ENCODE results near the gene KNOP1.
A peak's percentile ranks its signal among the peaks of the same experiment; 100 is the strongest.

KNOP1 gene

DNA sequence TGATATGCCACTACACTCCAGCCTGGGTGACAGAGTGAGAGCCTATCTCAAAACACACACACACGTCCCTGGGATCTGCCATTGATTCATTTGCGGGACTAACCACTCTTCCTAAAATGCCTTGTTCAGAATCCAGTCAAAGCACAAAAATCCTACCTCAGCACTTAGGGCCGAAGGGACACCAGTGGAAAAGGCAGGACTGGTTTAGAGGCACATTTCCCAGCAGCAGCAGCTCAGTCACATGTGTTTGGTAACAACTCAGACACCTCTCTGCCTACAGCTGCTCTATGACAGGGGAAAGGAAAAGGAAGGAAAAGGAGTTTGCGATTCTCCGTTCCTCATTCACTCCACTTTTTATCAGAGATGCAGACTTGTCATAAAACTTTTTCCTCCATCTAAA, 12.2 kb downstream of the KNOP1 start:
- Mint-ChIP-seq H3K9me3 (no peaks in the 10 kb centered on the region), H3K27me3 (no peaks in the 10 kb centered on the region), H3K27ac (no peak overlapping the region), H3K4me1 (no peaks in the 10 kb centered on the region), H3K4me3 (no peak overlapping the region), H3K36me3 (peaks cover 47% of the 10 kb centered on the region)
- no peak for DNase-seq
- CTCF ChIA-PET: interaction anchor here (0.7 kb wide), 2 partner anchors 16 to 196 kb away, joined by 3 read pairs; no protein-coding TSS in a partner anchor

DNA sequence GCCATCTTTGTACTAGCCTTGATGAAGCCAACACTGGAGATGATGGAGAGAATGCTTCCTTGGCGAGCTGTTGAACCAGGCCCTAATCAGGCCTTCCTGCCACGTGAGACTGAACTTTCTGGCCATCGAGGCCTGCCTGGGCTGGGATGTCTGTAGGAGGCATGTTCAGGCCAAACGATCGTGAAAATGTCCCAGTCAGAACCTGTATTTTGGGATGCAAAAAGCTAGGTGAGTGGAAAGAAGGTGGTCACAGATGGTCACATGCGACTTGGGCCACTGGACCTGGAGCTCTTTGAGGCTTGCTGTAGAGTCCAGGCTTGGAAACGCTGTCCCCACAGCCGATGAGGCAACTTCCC, 12.9 kb downstream of the KNOP1 start:
- no peaks in the 10 kb centered on the region for H3K27me3 Mint-ChIP-seq
- H3K9me3 Mint-ChIP-seq: no peaks in the 10 kb centered on the region
- H3K4me1 Mint-ChIP-seq: no peaks in the 10 kb centered on the region
- DNase-seq: no peak
- no peak overlapping the region for H3K4me3 Mint-ChIP-seq
- H3K36me3 Mint-ChIP-seq: peaks cover 53% of the 10 kb centered on the region
- no peak overlapping the region for H3K27ac Mint-ChIP-seq
- CTCF ChIA-PET: no interaction called here

DNA sequence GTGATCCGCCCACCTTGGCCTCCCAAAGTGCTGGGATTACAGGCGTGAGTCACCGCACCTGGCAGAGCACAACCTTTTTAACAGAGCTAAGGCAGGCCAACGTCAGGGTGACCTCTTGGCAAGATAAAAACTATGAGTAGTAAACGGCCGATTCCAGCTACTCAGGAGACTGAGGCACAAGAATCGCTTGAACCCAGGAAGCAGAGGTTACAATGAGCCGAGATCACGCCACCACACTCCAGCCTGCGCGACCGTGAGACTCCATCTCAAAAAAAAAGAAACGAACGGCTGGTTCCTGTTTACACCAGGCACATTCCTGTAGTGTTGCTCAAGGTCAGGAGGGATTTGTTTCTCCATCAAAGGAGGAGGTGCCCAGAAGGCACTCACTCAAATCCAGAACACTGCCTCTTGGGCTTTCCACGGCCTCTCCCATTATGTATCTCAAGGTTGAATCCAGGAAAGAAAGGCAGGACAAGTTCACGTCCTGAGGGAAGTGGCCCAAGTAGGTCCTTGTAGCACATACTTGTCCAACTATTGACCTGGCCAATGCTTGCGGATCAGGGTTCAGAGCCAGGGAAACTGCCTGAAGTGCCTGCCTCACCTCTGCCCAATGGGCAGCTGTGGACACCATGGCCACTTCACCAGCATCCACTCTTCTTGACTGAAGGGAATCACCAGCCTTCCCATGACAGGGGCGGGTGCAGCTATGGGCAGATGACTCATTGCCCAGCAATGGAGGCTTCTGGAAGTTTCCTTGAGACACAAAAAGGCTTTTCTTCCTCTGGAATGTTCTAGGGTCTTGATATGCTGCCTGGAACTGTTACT, 13.5 kb downstream of the KNOP1 start:
- no peak for DNase-seq
- no peak overlapping the region for H3K4me3 Mint-ChIP-seq
- no peaks in the 10 kb centered on the region for H3K27me3 Mint-ChIP-seq
- H3K9me3 Mint-ChIP-seq: no peaks in the 10 kb centered on the region
- H3K36me3 Mint-ChIP-seq: peaks cover 52% of the 10 kb centered on the region
- CTCF ChIA-PET: no interaction called here
- H3K27ac Mint-ChIP-seq: no peak overlapping the region
- H3K4me1 Mint-ChIP-seq: no peaks in the 10 kb centered on the region

DNA sequence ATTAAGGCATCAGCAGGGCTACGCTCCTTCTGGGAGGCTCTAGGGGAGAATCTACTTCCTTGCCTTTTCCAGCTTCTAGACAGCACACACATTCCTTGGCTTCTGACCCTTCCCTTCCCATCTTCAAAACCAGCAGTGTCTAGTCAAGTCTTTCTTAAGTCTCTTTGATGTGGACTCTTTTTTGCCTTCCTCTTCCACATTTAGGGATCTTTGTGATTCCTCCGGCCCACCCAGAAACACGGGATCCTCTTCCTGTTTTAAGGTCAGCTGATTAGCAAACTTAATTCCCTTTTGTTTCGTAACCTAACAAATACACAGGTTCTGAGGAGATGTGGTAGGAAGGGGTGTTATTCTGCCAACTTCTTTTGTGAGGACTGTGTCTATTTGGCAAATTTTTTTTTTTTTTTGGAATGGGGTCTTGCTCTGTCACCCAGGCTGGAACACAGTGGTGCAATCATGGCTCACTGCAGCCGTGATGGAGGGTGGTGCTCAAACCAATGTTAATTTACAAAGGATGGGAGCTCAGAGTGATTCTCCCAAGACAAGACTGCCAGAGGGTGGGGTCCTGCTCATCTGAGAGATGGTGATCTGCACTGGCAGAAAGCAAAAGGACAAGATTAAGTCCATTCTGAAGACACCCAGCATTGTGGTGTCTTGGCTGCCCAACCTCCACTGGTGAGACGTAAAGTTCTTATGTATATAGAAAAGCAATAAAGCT, 14.7 kb downstream of the KNOP1 start:
- Mint-ChIP-seq H3K9me3 (no peaks in the 10 kb centered on the region), H3K36me3 (peaks cover 54% of the 10 kb centered on the region), H3K27ac (peak overlapping the region; percentile 11), H3K4me3 (no peak overlapping the region), H3K27me3 (no peaks in the 10 kb centered on the region), H3K4me1 (peaks cover 8% of the 10 kb centered on the region)
- DNase-seq: no peak
- CTCF ChIA-PET: interaction anchor here (1.0 kb wide), 1 partner anchor 670 kb away, joined by 3 read pairs; no protein-coding TSS in a partner anchor

DNA sequence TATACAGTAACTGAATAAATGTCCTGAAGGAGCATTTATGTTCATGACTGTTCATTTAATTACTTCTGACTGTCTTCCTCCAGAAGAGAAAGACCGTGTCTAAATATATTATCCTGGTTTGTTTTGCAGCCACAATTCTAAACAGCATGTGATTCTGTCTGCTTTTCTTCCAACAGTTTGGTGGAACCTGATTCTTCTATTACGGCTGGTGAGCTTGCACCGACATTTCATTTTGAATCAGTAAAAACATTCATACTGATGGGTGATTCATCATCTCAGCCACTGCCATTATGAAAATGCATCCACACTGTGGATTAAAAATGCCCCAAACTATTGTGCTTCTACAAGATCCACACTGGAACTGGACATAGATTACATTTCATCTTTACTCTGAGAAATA, 16.9 kb downstream of the KNOP1 start:
- DNase-seq: no peak
- Mint-ChIP-seq H3K27me3 (no peaks in the 10 kb centered on the region), H3K27ac (no peak overlapping the region), H3K4me3 (no peak overlapping the region), H3K36me3 (peaks cover 63% of the 10 kb centered on the region), H3K9me3 (no peaks in the 10 kb centered on the region), H3K4me1 (peaks cover 30% of the 10 kb centered on the region)
- CTCF ChIA-PET: no interaction called here

DNA sequence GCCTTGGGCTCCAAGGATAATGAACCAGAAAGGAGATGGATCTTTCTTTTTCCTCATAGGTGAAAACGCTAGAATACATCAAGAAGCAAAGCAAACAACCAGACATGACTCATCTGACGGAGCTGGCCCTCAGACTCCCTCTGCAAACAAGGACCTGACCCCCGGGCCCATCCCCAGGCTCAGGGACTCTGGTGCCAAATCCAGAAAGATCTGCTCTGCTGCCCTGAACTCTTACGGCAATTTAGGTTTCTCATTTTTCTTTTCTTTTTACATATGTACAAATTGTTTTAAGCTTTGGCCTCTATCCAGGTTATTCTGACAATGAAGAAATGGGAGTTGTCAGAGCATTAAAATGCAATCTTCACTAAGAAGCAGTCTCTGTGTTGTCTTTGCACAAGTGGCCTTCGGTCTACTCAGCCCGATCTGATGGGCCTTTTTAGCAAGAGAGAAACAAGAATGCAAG, 17.7 kb downstream of the KNOP1 start:
- no peaks in the 10 kb centered on the region for H3K9me3 Mint-ChIP-seq
- peak overlapping the region; percentile 33 for H3K27ac Mint-ChIP-seq
- H3K27me3 Mint-ChIP-seq: no peaks in the 10 kb centered on the region
- CTCF ChIA-PET: no interaction called here
- H3K36me3 Mint-ChIP-seq: peaks cover 59% of the 10 kb centered on the region
- H3K4me1 Mint-ChIP-seq: peaks cover 36% of the 10 kb centered on the region
- no peak for DNase-seq
- H3K4me3 Mint-ChIP-seq: no peak overlapping the region

DNA sequence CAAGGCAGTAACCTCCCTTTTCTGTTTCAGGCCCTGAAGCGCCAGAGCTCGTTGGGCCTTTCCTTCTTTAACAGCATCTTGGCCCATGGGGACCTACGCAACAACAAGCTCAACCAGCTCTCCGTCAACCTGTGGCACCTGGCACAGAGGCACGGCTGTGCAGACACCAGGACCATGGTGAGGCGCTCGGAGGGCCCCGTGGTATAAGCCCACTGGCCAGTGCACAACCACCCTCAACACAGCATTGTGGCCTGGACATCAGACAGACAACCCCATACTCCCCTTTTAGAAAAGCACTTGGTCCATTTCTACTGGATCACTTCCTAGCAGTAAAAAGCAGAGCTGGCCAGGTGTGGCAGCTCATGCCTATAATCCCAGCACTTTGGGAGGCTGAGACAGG, 18.6 kb downstream of the KNOP1 start:
- Mint-ChIP-seq H3K36me3 (peaks cover 63% of the 10 kb centered on the region), H3K9me3 (no peaks in the 10 kb centered on the region), H3K27ac (no peak overlapping the region)

DNA sequence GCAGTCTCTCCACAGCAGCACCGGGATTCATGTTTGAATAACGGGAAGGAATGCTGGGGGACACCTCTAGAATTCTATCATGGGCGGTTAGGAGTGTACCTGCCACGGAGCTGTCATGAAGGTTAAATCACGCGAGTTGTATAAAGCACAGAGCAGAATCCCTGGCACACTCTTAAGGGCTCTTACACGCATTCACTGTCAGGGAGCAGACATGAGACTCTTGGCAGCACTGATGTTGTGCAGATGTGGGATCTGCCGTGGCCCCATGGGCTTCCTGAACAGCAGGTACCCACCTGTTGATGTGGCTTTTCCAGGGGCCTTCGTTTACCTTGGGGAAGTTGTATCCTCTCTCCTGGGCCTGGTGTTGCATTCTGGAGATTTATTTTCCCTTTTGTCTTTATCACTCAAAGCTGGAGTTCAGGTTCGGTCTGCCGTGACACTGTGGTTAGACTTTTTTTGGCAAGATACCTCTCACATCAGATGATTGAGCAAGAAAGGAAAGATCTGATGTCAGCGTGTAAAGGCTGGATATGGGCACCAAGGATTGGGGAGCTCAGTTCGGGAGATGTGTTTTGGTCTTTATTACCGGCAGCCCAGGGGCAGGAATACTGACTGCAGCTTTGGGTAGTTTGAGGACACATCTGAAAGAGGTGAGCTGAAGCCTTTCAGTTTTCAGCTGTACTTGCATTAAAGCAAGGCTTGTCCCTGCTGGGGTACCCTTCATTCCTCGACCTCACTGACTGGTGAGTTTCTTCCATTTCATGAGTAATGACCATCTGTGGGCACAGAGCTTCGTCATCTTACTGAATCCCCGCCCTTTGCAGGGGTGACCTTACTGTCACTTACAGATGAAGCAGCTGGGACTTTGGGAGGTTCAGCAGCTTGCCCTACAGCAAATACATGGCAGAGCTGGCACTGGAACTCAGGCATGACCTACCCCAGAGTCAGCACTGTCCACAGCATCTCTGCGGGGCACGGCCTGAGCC, 19.3 kb downstream of the KNOP1 start:
- Mint-ChIP-seq H3K9me3 (no peaks in the 10 kb centered on the region), H3K27me3 (no peaks in the 10 kb centered on the region), H3K27ac (peak overlapping the region; percentile 12), H3K4me3 (no peak overlapping the region), H3K4me1 (peaks cover 44% of the 10 kb centered on the region), H3K36me3 (peaks cover 59% of the 10 kb centered on the region)
- CTCF ChIA-PET: no interaction called here
- DNase-seq: no peak

More for the DNA sequence above, 18.6 kb downstream of the KNOP1 start:
- DNase-seq: no peak
- Mint-ChIP-seq H3K4me1 (peaks cover 41% of the 10 kb centered on the region), H3K27me3 (no peaks in the 10 kb centered on the region), H3K4me3 (no peak overlapping the region)
- CTCF ChIA-PET: no interaction called here

DNA sequence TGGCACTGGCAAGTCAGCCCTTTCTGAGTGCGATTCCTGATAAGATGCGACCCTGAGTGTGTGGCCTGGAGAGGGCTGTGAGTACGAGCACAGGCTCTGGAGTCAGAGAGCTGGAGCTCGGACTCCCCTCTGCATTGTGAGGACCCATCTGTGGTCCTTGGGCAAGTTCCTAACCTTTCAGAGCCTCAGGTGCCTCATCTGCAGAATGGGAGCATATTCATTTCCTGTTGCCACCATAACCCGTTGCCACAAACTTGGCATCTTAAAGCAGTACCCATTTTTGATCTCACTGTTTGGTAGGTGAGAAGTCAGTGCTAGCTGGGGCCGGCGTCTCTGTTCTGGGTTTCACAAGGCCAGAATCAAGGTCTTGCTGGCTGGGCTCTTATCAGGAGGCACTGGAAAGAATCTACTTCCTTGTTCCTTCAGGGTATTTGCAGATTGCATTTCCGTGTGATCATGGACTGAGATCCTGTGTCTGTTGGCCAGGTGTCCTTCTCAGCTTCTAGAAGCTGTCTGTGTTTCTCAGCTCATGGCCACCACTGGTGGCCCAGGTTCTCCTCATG, 20.2 kb downstream of the KNOP1 start:
- DNase-seq: no peak
- Mint-ChIP-seq H3K4me3 (no peak overlapping the region), H3K9me3 (no peaks in the 10 kb centered on the region), H3K27me3 (no peaks in the 10 kb centered on the region), H3K4me1 (peaks cover 44% of the 10 kb centered on the region), H3K36me3 (peaks cover 54% of the 10 kb centered on the region), H3K27ac (no peak overlapping the region)
- CTCF ChIA-PET: no interaction called here

DNA sequence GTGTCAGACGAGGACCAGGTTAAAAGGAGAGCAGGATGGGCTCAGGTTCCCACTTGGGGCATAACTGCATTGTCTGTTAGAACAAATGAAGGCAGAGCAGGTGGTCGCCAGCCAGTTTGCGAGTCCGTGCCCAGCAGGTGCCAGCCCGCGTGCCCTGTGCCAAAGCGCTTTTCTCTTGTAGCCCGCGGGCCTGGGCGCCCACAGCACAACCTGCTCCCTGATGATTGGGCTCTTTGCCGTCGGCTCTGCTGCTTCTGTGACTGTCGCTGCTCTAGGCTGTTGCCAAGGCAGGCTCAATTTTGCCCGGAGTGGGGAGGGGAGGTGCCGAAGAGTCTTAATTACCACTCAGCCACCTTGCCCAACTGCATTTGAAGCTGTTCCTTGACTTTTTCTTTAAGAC, 21.1 kb downstream of the KNOP1 start:
- CTCF ChIA-PET: no interaction called here
- Mint-ChIP-seq H3K27me3 (no peaks in the 10 kb centered on the region), H3K9me3 (no peaks in the 10 kb centered on the region), H3K4me1 (peaks cover 44% of the 10 kb centered on the region), H3K36me3 (peaks cover 52% of the 10 kb centered on the region), H3K4me3 (no peak overlapping the region), H3K27ac (peak overlapping the region; percentile 81)
- no peak for DNase-seq

DNA sequence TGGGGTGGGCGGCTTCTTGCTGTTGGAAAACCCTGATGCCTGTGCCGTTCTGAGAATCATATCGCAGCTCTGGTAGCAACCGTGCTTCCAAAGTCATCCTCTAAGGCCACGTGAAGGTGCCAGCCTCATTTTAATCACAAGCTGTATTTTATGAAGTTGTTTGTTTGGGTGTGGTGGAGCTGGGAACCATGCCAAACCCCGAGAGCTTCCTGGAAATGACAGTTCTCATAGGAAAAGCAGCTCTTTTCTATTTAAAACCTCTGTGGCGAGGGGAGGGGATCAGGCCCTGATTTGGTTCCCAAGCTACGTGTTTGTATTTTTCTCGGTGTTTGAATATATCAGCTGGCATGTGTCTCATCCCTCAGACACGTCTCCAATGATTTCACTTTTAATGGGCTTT, 21.7 kb downstream of the KNOP1 start:
- Mint-ChIP-seq H3K9me3 (no peaks in the 10 kb centered on the region), H3K4me3 (no peak overlapping the region), H3K27me3 (no peaks in the 10 kb centered on the region), H3K27ac (peak overlapping the region; percentile 81), H3K4me1 (peaks cover 47% of the 10 kb centered on the region), H3K36me3 (peaks cover 49% of the 10 kb centered on the region)
- CTCF ChIA-PET: no interaction called here
- peak; percentile 75 for DNase-seq

DNA sequence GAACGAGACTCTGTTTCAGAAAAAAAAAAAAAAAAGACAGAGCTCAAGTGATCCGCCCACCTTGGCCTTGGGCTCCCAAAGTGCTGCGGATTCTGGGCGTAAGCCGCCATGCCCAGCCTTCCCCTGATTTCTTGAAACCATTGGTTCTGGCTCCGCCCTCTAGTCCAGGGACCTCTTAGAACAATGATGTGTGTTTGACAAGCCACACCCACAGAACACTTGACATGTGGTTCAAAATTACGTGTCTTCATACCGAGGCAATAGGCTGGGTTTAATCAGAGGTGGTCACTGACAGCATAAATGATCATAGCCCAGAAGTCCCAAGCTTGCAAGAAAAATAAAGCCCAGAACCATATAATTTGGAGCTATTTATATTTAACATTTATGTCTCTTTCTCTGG, 23.0 kb downstream of the KNOP1 start:
- CTCF ChIA-PET: no interaction called here
- Mint-ChIP-seq H3K27me3 (no peaks in the 10 kb centered on the region), H3K27ac (peak overlapping the region; percentile 28)

DNA sequence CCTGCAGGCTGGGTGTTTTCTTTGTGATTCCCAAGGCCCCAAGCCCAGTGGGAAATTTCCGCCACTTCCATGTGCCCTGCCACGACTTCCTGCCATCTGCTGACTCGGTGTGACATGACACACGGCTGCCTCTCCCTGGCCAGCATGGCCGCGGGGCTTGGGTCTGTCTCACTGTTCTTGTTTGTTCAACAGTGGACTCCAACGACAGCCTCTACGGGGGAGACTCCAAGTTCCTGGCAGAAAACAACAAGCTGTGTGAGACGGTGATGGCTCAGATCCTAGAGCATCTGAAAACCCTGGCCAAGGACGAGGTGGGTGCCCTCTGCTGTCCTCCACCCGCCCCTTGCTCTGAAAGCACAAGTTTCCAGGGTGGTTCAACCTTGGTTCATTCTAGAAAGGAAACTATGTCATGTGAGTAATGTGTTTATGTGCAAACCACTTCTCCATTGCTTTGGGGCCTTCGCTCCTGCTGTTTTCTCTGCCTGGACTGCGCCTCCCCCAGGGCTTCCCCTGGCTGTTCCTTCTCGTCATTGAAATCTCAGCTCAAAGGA, 26.8 kb downstream of the KNOP1 start:
- no peak for DNase-seq
- no peaks in the 10 kb centered on the region for H3K27me3 Mint-ChIP-seq
- peaks cover 33% of the 10 kb centered on the region for H3K36me3 Mint-ChIP-seq
- H3K4me3 Mint-ChIP-seq: no peak overlapping the region
- CTCF ChIA-PET: interaction anchor here (1.1 kb wide), 2 partner anchors 17 to 195 kb away, joined by 3 read pairs; no protein-coding TSS in a partner anchor
- H3K4me1 Mint-ChIP-seq: peaks cover 50% of the 10 kb centered on the region
- H3K9me3 Mint-ChIP-seq: no peaks in the 10 kb centered on the region
- no peak overlapping the region for H3K27ac Mint-ChIP-seq

More for the DNA sequence above, 23.0 kb downstream of the KNOP1 start:
- DNase-seq: no peak
- no peaks in the 10 kb centered on the region for H3K9me3 Mint-ChIP-seq
- H3K36me3 Mint-ChIP-seq: peaks cover 40% of the 10 kb centered on the region
- no peak overlapping the region for H3K4me3 Mint-ChIP-seq
- H3K4me1 Mint-ChIP-seq: peaks cover 56% of the 10 kb centered on the region
